Parietal lobe (tissue), 2 donors: ENCODE measurements around the gene SNAPC5. TPM values are rescaled to one million over a fixed set of nuclear protein-coding genes. Genes with fewer than 3 reads are reported as not detected.

Experiments used
- small RNA-seq: library from RNA; depleted of rRNA; stranded (forward); fragments of <200 nt; gene quantifications from one replicate; pipeline ENCODE3, GENCODE V24; 2014; ENCODE audit warnings: low replicate concordance
- total RNA-seq: library from RNA; depleted of rRNA; stranded (reverse); fragments of >200 nt; gene quantifications from one replicate; pipeline ENCODE4 v1.2.3, GENCODE V29; 2014

Gene SNAPC5
- 16.0 TPM for total RNA-seq

GRCh38 chr15:66497502-66498455, at the start of gene SNAPC5:
TSS of gene SNAPC5 (minus strand) at chr15:66497762. CDS start at chr15:66497731, 31 bp downstream.

GRCh38 chr15:66504563-66505429, 7.2 kb upstream of the SNAPC5 start, which contains the start of the genes RPL4 and ZWILCH:
TSS of gene RPL4 (minus strand) at chr15:66504855. CDS start at chr15:66504790, 65 bp downstream.
TSS of gene ZWILCH (plus strand) at chr15:66505326. CDS start at chr15:66505339, 13 bp downstream.

Small RNA genes lying within 50 kb of the gene (small RNA-seq; reads per million reads assigned to genes)
- not detected for gene MIR4512
- gene RF01159 = not detected
- not detected for gene SNORD16
- gene SNORD18A = not detected
- gene SNORD18B = not detected
- not detected for gene SNORD18C

Other genes starting within 250 kb of the SNAPC5 start
- gene MEGF11, start 244.0 kb downstream of the SNAPC5 start, total RNA-seq = 3.8 TPM
- gene DIS3L, start 204.2 kb downstream of the SNAPC5 start, total RNA-seq = 42.9 TPM
- gene TIPIN, start 141.1 kb downstream of the SNAPC5 start, total RNA-seq = 16.9 TPM
- gene MAP2K1, start 110.8 kb downstream of the SNAPC5 start, total RNA-seq = 18.5 TPM
- 2,484 TPM for gene RPL4, start 7.1 kb upstream of the SNAPC5 start, total RNA-seq
- gene ZWILCH, start 7.6 kb upstream of the SNAPC5 start, total RNA-seq = 33.8 TPM
- not detected for gene LCTL, start 68.2 kb upstream of the SNAPC5 start, total RNA-seq
- gene SMAD6, start 204.5 kb upstream of the SNAPC5 start, total RNA-seq = 2.5 TPM